ENCODE results near the gene GLT6D1.

GRCh38 chr9:135606885-135607259 lies 32.5 kb downstream of the GLT6D1 start:
- TF ChIP-seq CTCF (conservative IDR thresholded peaks at IDR 0.05) (no peak), ZFX (IDR thresholded peaks at IDR 0.05) (no peak)
